GM13976 (cell line): ENCODE results near the gene MIF4GD.
A peak's percentile ranks its signal among the peaks of the same experiment; 100 is the strongest.

Source experiments
- DNase-seq: peaks from one replicate; pipeline ENCODE4 v3.0.0; 2012; ENCODE audit warnings: low spot score
- CTCF ChIP-seq: IDR thresholded peaks from 2 replicates; pipeline ENCODE4 v1.5.1; 2012; ENCODE audit warnings: borderline replicate concordance, mild to moderate bottlenecking; ENCODE audit not compliant: insufficient read depth; ENCODE audit errors: extremely low read depth, missing control alignments, control extremely low read depth
- in situ Hi-C: fragments of 300-500 bp; cut with MboI; formaldehyde crosslinking; loops from one replicate; pipeline ENCODE4 v1.12.0; 2022; ENCODE audit warnings: low sequenced_read_pairs, mixed read lengths, inconsistent platforms; ENCODE audit not compliant: unreplicated experiment

Gene MIF4GD

GRCh38 chr17:75315541-75316243 is 44.7 kb upstream of the MIF4GD start:
- in situ Hi-C loops = no loop called here
- TF ChIP-seq CTCF = no peak
- peak; percentile 72 for DNase-seq

- in situ Hi-C loops = no loop called here
- DNase-seq = peak; percentile 57
Observed at GRCh38 chr17:75313941-75314551, 43.0 kb upstream of the MIF4GD start.

GRCh38 chr17:75308732-75309629 is 38.0 kb upstream of the MIF4GD start:
- in situ Hi-C loops = no loop called here
- no peak for TF ChIP-seq CTCF
- DNase-seq = no peak

More at GRCh38 chr17:75313941-75314551, 43.0 kb upstream of the MIF4GD start:
- TF ChIP-seq CTCF = no peak

- in situ Hi-C loops = no loop called here
- no peak for TF ChIP-seq CTCF
- no peak for DNase-seq
Observed at GRCh38 chr17:75307957-75308731, 37.1 kb upstream of the MIF4GD start.

GRCh38 chr17:75301502-75302206 is 30.6 kb upstream of the MIF4GD start:
- in situ Hi-C loops = no loop called here
- TF ChIP-seq CTCF = no peak
- DNase-seq = no peak
